Fibroblast of skin of right quadriceps (primary cell): ENCODE measurements around the gene VASP.

ENCODE experiments used
- DNase-seq: peaks from one replicate; pipeline ENCODE4 v3.0.0-alpha.2; 2013

The VASP gene

GRCh38 chr19:45473682-45474605 is 33.3 kb upstream of the VASP start:
- DNase-seq, result no peak

- DNase-seq, result no peak
Measured at GRCh38 chr19:45474606-45475521, 32.4 kb upstream of the VASP start.

DNA sequence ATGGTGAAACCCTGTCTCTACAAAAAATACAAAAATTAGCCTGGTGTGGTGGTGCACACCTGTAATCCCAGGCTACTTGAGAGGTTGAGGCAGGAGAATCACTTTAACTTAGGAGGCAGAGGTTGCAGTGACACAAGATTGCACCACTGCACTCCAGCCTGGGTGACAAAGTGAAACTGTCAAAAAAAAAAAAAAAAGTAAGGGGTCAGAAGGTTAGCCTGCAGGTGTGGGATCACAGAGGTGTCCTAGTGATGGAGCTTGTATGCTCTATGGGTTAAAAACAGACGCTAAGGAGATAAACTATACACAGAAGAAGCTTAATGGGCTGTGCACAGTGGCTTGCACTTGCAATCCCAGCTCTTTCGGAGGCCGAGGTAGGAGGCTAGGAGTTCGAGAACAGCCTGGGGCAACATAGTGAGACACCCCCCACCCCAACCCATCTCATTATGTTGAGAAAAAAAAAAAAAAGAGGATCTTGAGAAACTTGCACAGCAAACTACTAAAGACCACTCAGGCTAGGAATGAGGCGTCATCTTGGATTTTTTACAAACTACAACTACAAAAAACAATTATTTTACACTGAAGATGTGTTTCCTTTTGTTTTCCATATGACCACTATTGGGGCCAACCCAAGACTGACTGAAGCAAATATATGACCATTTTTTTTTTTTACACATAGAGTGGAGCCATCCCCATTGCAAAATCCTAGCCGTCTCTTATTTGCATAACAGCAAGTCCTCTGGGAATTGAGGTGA is 31.6 kb upstream of the VASP start:
- DNase-seq, result no peak

DNA sequence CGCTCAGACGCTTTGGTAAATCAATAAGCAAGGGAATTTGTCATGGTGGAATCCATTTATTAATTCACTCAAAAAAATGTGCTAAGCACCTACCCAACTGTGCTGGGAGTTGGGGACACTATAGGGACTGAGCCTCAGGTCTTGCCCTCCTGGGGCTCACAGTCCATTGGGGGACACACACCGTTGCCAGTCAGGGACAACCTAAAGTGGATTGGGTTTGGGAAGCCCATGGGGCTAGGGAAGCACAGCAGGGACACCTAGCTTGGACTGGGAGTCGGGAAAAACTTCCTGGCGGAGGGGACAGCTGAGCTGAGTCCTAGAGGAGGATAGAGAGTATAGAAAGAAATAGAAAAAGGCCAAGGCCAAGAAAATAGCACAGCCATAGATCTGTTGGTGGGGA is 31.0 kb upstream of the VASP start:
- DNase-seq, result no peak

DNA sequence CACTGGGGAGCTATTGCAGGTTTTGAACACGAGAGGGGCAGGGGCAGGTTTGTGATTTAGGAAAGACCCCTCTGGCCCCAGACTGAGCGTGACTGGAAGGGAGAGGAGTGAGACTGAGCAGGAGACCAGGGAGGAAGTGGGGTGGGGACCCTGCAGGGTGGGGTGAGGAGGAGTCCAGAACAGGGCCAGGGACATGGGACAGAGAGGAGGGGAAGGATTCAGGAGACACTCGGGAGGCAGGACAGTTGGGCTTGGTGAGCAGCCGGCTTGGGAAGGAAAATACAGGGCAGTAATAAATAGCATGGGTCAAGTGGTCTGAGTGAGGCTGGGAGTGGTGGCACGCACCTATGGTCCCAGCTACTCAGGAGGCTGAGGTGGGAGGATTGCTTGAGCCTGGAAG is 30.1 kb upstream of the VASP start:
- DNase-seq, result no peak

DNA sequence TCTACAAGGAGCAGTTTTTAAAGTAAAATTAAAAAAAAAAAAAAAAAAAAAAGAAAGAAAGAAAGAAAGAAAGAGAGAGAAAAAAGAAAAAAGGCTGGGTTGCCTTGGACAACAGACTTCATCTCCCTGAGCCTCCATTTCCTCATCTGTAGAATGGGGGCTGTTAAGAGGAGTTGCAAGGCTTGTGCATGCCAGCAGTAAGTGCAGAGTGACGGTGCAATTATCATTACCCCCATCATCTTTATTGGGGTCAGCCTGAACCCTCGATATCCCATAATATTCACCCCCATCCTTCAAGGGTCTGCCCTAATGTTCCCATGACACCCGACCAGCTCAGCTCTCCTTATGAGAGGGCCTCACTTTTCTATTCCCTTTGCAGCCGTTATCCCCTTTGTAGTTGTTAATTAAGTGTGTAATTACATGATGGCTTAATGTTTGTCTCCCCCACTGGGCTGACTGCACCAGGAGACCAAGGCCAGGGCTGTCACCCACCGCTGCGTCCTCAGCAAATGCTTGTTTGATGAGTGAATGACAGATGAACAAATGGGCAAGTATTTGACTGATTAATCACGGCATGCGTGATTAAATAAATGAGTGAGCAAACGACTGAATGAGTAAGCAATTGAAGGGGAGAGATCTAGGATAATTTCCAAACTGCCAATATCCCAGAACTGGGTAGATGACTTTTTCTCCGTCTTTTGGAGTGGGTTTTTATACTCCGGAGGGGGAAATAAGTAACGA is 29.4 kb upstream of the VASP start:
- DNase-seq, result no peak

DNA sequence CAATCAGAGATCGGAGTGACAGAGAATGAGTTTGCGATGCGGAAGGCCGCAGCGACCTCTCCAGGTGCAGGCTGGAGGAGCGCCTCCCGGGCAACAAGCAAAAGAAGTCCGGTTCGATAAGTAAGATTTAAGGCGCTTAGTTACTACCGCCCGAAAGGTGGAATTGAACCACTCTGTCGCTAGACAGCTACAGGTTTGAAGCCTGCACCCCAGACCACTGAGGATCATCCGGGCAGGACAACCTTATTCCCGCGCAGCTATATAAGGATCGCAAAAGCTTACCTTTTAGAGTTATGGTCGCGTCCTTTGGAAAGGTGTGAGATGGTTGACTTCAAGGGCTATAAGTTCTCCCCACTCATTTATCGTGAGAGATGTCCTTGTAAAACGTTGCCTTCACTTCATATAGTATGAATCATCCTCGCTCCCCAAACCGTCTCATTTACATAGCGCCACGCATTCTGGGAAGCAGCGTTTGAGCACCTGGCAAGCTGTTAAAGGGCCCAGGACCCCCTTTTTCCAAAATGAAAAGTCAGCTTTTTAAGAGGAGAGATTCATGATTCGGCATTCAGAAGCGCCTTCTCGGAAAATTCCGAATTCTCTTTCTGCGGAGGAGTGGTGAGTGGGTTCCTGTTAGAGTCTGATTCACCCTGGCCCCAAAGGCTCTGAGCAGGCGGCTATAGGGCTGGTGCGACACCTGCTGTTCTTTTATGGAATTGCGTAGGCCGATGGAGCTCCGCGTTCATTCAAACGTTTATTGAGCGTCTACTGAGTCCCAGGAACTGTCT is 28.6 kb upstream of the VASP start:
- DNase-seq, result peak; percentile 95

GRCh38 chr19:45483033-45483432 is 24.2 kb upstream of the VASP start:
- DNase-seq, result no peak

DNA sequence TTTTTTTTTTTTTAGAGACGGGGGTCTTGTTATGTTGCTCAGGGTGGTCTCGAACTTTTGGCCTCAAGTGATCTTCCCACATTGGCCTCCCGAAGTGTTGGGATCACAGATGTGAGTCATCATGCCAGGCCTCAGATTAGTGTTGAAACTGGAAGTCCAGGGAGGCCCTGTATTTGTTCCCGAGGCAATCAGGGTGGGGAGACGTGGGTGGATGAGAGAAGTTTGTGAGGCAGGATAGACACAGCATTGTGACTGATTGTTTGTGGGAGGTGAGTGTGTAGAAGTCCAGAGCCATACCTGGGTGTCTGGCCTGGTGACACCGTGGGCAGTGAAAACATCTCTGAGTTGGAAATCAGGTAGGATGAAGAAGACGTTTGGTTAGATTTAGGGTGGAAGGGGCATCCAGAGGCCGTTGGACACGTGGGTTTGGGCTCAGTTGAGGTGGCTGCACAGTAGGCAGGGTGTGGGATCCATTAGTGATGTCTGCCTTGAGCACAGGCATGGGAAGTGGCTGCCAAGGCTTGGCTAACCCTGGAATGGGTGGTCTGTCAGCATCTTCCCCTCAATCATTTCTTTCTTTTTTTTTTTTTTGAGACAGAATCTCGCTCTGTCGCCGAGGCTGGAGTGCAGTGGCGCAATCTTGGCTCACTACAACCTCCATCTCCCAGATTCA is 22.9 kb upstream of the VASP start:
- DNase-seq, result no peak

- peak; percentile 93 for DNase-seq
Measured at GRCh38 chr19:45485305-45486077, 21.8 kb upstream of the VASP start.

GRCh38 chr19:45488708-45489107 is 18.6 kb upstream of the VASP start:
- DNase-seq, result no peak

DNA sequence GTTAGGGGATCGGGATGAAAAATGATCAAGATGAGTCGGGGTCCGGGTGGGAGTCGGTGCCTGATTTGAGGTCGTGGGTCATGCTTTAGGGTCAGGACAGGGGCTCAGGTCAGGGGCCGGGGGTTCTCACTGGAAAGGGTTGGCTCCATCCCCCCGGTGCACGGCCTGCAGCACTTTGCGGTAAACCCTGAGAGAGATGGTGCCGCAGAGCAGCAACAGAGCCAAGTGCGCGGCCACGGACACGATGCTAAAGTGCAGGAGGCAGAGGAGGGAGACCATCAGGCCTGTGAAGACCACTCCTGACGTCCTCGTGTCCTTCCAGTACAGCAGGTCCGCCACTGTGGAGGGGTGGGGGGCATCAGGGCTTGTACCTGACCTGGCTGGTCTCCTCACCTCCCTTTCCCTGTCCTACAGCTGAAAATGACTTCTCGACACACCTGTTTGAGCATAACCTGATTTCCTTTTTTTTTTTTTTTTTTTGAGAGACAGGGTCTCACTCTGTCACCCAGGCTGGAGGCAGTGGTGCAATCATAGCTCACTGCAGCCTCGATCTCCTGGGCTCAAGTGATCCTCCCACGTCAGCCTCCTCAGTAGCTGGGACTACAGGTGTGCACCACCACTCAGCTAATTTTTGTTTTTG is 17.9 kb upstream of the VASP start:
- DNase-seq, result no peak

GRCh38 chr19:45492137-45492626 is 15.1 kb upstream of the VASP start:
- DNase-seq, result no peak

- DNase-seq, result peak; percentile 71
Measured at GRCh38 chr19:45492627-45493470, 14.4 kb upstream of the VASP start.

DNA sequence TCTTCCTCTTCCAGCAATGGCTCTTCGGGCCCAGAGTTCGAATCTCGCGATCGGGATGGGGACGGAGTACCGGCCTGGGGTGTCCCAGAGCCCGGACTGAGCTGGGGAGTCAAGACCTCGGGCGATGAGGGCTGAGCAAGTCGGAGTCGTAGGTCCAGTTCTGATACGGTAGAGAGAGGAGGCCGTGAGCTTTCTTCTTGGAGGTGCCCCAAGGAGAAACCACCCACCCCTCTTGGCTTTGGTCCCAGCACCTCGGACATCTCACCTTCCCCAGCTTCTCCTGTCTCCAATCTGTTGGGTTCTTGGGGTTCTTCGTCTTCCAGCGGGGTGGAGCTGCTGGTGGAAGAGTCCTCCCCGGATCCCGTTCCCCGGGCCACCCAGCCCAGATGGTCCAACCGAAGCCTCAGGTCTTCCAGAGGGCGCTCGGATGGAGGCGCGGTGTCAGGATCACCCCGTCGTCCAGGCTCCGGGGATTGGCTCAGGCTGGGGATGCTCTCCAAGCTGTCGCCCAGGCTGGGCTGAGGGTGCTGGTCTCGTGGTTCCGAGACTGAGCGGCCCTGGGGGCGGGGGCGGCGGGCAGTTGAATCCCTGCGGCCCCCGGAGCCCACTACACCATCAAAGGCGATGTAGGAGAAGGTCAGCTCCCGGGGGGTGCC is 12.9 kb upstream of the VASP start:
- DNase-seq, result no peak

GRCh38 chr19:45495178-45495577 is 12.1 kb upstream of the VASP start:
- no peak for DNase-seq

- no peak for DNase-seq
Measured at GRCh38 chr19:45496349-45496953, 10.8 kb upstream of the VASP start.
